OCI-LY1 (cell line): Measurements from ENCODE around the gene SEPHS1.

Experiments used
- H2AFZ ChIP-seq: fragments of 200-600 bp; sonication (generic), shearing (Covaris generic); 2 replicates; pipeline ENCODE4 v1.6.0; 2014; ENCODE audit warnings: antibody characterized with exemption, mild to moderate bottlenecking, low read length
- H3F3A ChIP-seq: fragments of 200-600 bp; sonication (generic), shearing (Covaris generic); 2 replicates; pipeline ENCODE4 v1.6.0; 2014; ENCODE audit warnings: mild to moderate bottlenecking, antibody characterized with exemption, low read length, moderate library complexity; ENCODE audit not compliant: insufficient read depth
- H3K27ac ChIP-seq: fragments of 200-600 bp; sonication (generic); 2 replicates; pipeline ENCODE4 v1.5.1; 2014; ENCODE audit warnings: low read length, mixed run types, mild to moderate bottlenecking, low read depth; ENCODE audit not compliant: poor library complexity, severe bottlenecking
- H3K27me3 ChIP-seq: fragments of 200-600 bp; sonication (generic); 2 replicates; pipeline ENCODE4 v1.6.0; 2014; ENCODE audit warnings: antibody characterized with exemption, mild to moderate bottlenecking, low read length, moderate library complexity; ENCODE audit not compliant: insufficient read depth
- H3K36me3 ChIP-seq: fragments of 200-600 bp; sonication (generic); 2 replicates; pipeline ENCODE4 v1.6.1; 2014; ENCODE audit warnings: mild to moderate bottlenecking, antibody characterized with exemption, low read length, moderate library complexity, mixed read lengths; ENCODE audit not compliant: insufficient read depth
- H3K4me1 ChIP-seq: fragments of 200-600 bp; sonication (generic); 2 replicates; pipeline ENCODE4 v1.5.1; 2014; ENCODE audit warnings: mild to moderate bottlenecking, low read length, moderate library complexity; ENCODE audit not compliant: insufficient read depth, severe bottlenecking
- H3K4me2 ChIP-seq: fragments of 200-600 bp; sonication (generic), shearing (Covaris generic); 2 replicates; pipeline ENCODE4 v1.6.1; 2014; ENCODE audit warnings: low read length
- H3K4me3 ChIP-seq: fragments of 200-600 bp; sonication (generic); 2 replicates; pipeline ENCODE4 v1.5.1; 2014; ENCODE audit warnings: low read length, low read depth, mild to moderate bottlenecking, mixed read lengths; ENCODE audit not compliant: poor library complexity, severe bottlenecking
- H3K79me2 ChIP-seq: fragments of 200-600 bp; shearing (Covaris generic); 2 replicates; pipeline ENCODE4 v1.6.1; 2016; ENCODE audit warnings: mixed run types, low read length, mixed read lengths; ENCODE audit not compliant: insufficient read depth
- H3K9ac ChIP-seq: fragments of 200-600 bp; sonication (generic), shearing (Covaris generic); 2 replicates; pipeline ENCODE4 v1.6.1; 2014; ENCODE audit warnings: mild to moderate bottlenecking, low read length, mixed read lengths
- H3K9me2 ChIP-seq: fragments of 200-600 bp; sonication (generic), shearing (Covaris generic); 2 replicates; pipeline ENCODE4 v1.6.1; 2014; ENCODE audit warnings: low read depth, mild to moderate bottlenecking, low read length, mixed read lengths
- H3K9me3 ChIP-seq: fragments of 200-600 bp; shearing (Covaris generic); 2 replicates; pipeline ENCODE4 v1.6.1; 2014; ENCODE audit warnings: low read length, mixed read lengths
- H4K20me1 ChIP-seq: fragments of 200-600 bp; sonication (generic), shearing (Covaris generic); 2 replicates; pipeline ENCODE4 v1.6.0; 2016; ENCODE audit warnings: mild to moderate bottlenecking, low read length; ENCODE audit not compliant: insufficient read depth
- CTCF ChIP-seq: fragments of 200-600 bp; sonication (generic), shearing (Covaris generic); IDR thresholded peaks from 2 replicates; pipeline ENCODE4 v1.5.1; 2017; ENCODE audit warnings: mild to moderate bottlenecking, antibody characterized with exemption, low read length, moderate library complexity, mixed read lengths
- EZH2 ChIP-seq: fragments of 200-600 bp; sonication (generic), shearing (Covaris generic); IDR thresholded peaks from 2 replicates; pipeline ENCODE4 v1.8.0; 2017; ENCODE audit warnings: borderline replicate concordance, mixed run types, mild to moderate bottlenecking, antibody characterized with exemption, low read length, moderate library complexity, mixed read lengths

Gene SEPHS1

GRCh38 chr10:13329565-13329964 lies 18.5 kb downstream of the SEPHS1 start:
- Histone ChIP-seq H3K27ac (peak overlapping the region; percentile 44), H3F3A (no peaks in the 10 kb centered on the region), H3K4me1 (peaks cover 13% of the 10 kb centered on the region), H3K27me3 (no peaks in the 10 kb centered on the region), H3K4me2 (no peak overlapping the region), H3K4me3 (no peak overlapping the region), H3K9ac (no peak overlapping the region), H2AFZ (no peak overlapping the region), H4K20me1 (no peaks in the 10 kb centered on the region), H3K79me2 (no peaks in the 10 kb centered on the region), H3K9me2 (no peaks in the 10 kb centered on the region), H3K36me3 (peaks cover 87% of the 10 kb centered on the region), H3K9me3 (no peaks in the 10 kb centered on the region)
- no peak for TF ChIP-seq EZH2
- no peak for TF ChIP-seq CTCF

GRCh38 chr10:13328613-13329012 lies 19.5 kb downstream of the SEPHS1 start:
- Histone ChIP-seq H3K79me2 (no peaks in the 10 kb centered on the region), H3K9ac (no peak overlapping the region), H3K9me3 (no peaks in the 10 kb centered on the region), H3K36me3 (peaks cover 83% of the 10 kb centered on the region), H3K9me2 (no peaks in the 10 kb centered on the region), H3K27ac (no peak overlapping the region), H3K4me1 (peaks cover 13% of the 10 kb centered on the region), H3K27me3 (no peaks in the 10 kb centered on the region), H3K4me3 (no peak overlapping the region), H3F3A (no peaks in the 10 kb centered on the region), H4K20me1 (no peaks in the 10 kb centered on the region), H3K4me2 (no peak overlapping the region), H2AFZ (no peak overlapping the region)
- TF ChIP-seq CTCF (no peak), EZH2 (no peak)

GRCh38 chr10:13328126-13328525 lies 20.0 kb downstream of the SEPHS1 start:
- no peaks in the 10 kb centered on the region for H3F3A ChIP-seq
- no peaks in the 10 kb centered on the region for H4K20me1 ChIP-seq
- TF ChIP-seq EZH2 (no peak), CTCF (no peak)
- no peak overlapping the region for H3K4me2 ChIP-seq
- H3K36me3 ChIP-seq = peaks cover 80% of the 10 kb centered on the region
- no peak overlapping the region for H3K9ac ChIP-seq
- H3K27ac ChIP-seq = no peak overlapping the region
- no peak overlapping the region for H2AFZ ChIP-seq
- H3K9me3 ChIP-seq = no peaks in the 10 kb centered on the region
- H3K4me3 ChIP-seq = no peak overlapping the region
- no peaks in the 10 kb centered on the region for H3K79me2 ChIP-seq
- no peaks in the 10 kb centered on the region for H3K9me2 ChIP-seq
- H3K27me3 ChIP-seq = no peaks in the 10 kb centered on the region
- H3K4me1 ChIP-seq = peaks cover 13% of the 10 kb centered on the region
